Calu3 (cell line): ENCODE measurements around the gene ABHD17C. TPM values are rescaled to one million over a fixed set of nuclear protein-coding genes. Genes with fewer than 3 reads are reported as not detected.

Experiments used
- BruUV-seq: library from RNA; stranded (reverse); fragments of 400-500 nt; replicated peaks from 2 replicates; lab custom pipeline; 2021; lab: Mats Ljungman, UMichigan
- CTCF ChIA-PET: fragments of 300-600 bp; sonication (Branson Sonifier 250); formaldehyde crosslinking; loops from one replicate; lab custom pipeline; 2022; ENCODE audit warnings: antibody characterized with exemption; lab: Charles Lee
- DNase-seq: peaks from one replicate; pipeline ENCODE4 v3.0.0; 2022
- H3K27ac Mint-ChIP-seq: one replicate; pipeline ENCODE4 v1.8.0; 2022; ENCODE audit warnings: mixed read lengths; ENCODE audit not compliant: unreplicated experiment
- H3K27me3 Mint-ChIP-seq: one replicate; pipeline ENCODE4 v1.8.0; 2022; ENCODE audit warnings: mixed read lengths; ENCODE audit not compliant: unreplicated experiment
- H3K36me3 Mint-ChIP-seq: one replicate; pipeline ENCODE4 v1.8.0; 2022; ENCODE audit warnings: mild to moderate bottlenecking, moderate library complexity, mixed read lengths; ENCODE audit not compliant: insufficient read depth, unreplicated experiment
- H3K4me1 Mint-ChIP-seq: one replicate; pipeline ENCODE4 v1.8.0; 2022; ENCODE audit warnings: mild to moderate bottlenecking, low read depth, mixed read lengths; ENCODE audit not compliant: unreplicated experiment
- H3K4me3 Mint-ChIP-seq: one replicate; pipeline ENCODE4 v1.8.0; 2022; ENCODE audit warnings: mild to moderate bottlenecking, low read depth, moderate library complexity, mixed read lengths; ENCODE audit not compliant: unreplicated experiment
- H3K9me3 Mint-ChIP-seq: one replicate; pipeline ENCODE4 v1.8.0; 2022; ENCODE audit warnings: low read depth, mixed read lengths; ENCODE audit not compliant: unreplicated experiment
- CTCF ChIP-seq: fragments of 200-600 bp; IDR thresholded peaks from one replicate; pipeline ENCODE4 v1.8.0; 2022; ENCODE audit warnings: antibody characterized with exemption; ENCODE audit not compliant: unreplicated experiment
- intact Hi-C: fragments of 100-400 bp; cut with micrococcal nuclease; formaldehyde crosslinking; loops from one replicate; pipeline ENCODE4 v1.10.0; 2022; ENCODE audit not compliant: unreplicated experiment
- total RNA-seq: library from RNA; stranded (reverse); gene quantifications from 2 replicates; pipeline ENCODE4 v1.2.3, GENCODE V29; 2022

Gene ABHD17C
- total RNA-seq, 1 experiment from 2014 or later, result 69.7 TPM

- Mint-ChIP-seq H3K4me1 (peaks cover 58% of the 10 kb centered on the region), H3K27me3 (no peaks in the 10 kb centered on the region), H3K9me3 (peaks cover 2% of the 10 kb centered on the region), H3K27ac (peak overlapping the region; percentile 72), H3K36me3 (no peaks in the 10 kb centered on the region), H3K4me3 (no peak overlapping the region)
- peak; percentile 32 for DNase-seq
- no TSS peak for BruUV-seq
- no peak for TF ChIP-seq CTCF
- intact Hi-C loops, result no loop called here
- CTCF ChIA-PET, result interaction anchor here (0.7 to 2.3 kb wide), 5 partner anchors 23 to 106 kb away, joined by 3 to 19 read pairs (median 4); no protein-coding TSS in a partner anchor
Measured at GRCh38 chr15:80673561-80674244, 21.4 kb upstream of the ABHD17C start.

GRCh38 chr15:80674245-80674614 lies 20.9 kb upstream of the ABHD17C start:
- Mint-ChIP-seq H3K27ac (peak overlapping the region; percentile 72), H3K4me1 (peaks cover 58% of the 10 kb centered on the region), H3K36me3 (no peaks in the 10 kb centered on the region), H3K27me3 (no peaks in the 10 kb centered on the region), H3K4me3 (no peak overlapping the region), H3K9me3 (peaks cover 2% of the 10 kb centered on the region)
- TF ChIP-seq CTCF, result no peak
- intact Hi-C loops, result no loop called here
- DNase-seq, result peak; percentile 36
- no TSS peak for BruUV-seq
- CTCF ChIA-PET, result interaction anchor here (0.7 to 2.3 kb wide), 5 partner anchors 22 to 107 kb away, joined by 3 to 19 read pairs (median 4); no protein-coding TSS in a partner anchor

- Mint-ChIP-seq H3K4me3 (no peak overlapping the region), H3K9me3 (peaks cover 5% of the 10 kb centered on the region), H3K27me3 (no peaks in the 10 kb centered on the region), H3K4me1 (peaks cover 71% of the 10 kb centered on the region), H3K27ac (peak overlapping the region; percentile 13), H3K36me3 (no peaks in the 10 kb centered on the region)
- no peak for TF ChIP-seq CTCF
- CTCF ChIA-PET, result no interaction called here
- no peak for DNase-seq
- no TSS peak for BruUV-seq
- intact Hi-C loops, result loop anchor here (5.0 kb wide), 1 partner anchor 80 kb away; no protein-coding TSS in a partner anchor
Measured at GRCh38 chr15:80677041-80677440, 18.1 kb upstream of the ABHD17C start.

GRCh38 chr15:80679167-80679803 lies 15.8 kb upstream of the ABHD17C start:
- no TSS peak for BruUV-seq
- DNase-seq, result peak; percentile 84
- intact Hi-C loops, result loop anchor here (5.0 kb wide), 1 partner anchor 82 kb away; no protein-coding TSS in a partner anchor
- no peak for TF ChIP-seq CTCF
- Mint-ChIP-seq H3K9me3 (peaks cover 5% of the 10 kb centered on the region), H3K27ac (peak overlapping the region; percentile 95), H3K36me3 (no peaks in the 10 kb centered on the region), H3K27me3 (no peaks in the 10 kb centered on the region), H3K4me3 (peak overlapping the region; percentile 27), H3K4me1 (peaks cover 65% of the 10 kb centered on the region)
- CTCF ChIA-PET, result interaction anchor here (0.6 to 2.0 kb wide), 9 partner anchors 9 to 97 kb away, joined by 3 to 10 read pairs (median 4); no protein-coding TSS in a partner anchor
